MCF 10A (cell line): ENCODE data around the gene TBC1D30. TPM values are rescaled to one million over a fixed set of nuclear protein-coding genes. Genes with fewer than 3 reads are reported as not detected.

ENCODE experiments used
- BruUV-seq: library from RNA; stranded (reverse); fragments of 400-500 nt; replicated peaks from 2 replicates; lab custom pipeline; 2021; lab: Mats Ljungman, UMichigan
- CTCF ChIA-PET: fragments of 300-600 bp; sonication (Branson Sonifier 250); formaldehyde crosslinking; extraction: SDS; loops from one replicate; lab custom pipeline; 2021; ENCODE audit warnings: antibody characterized with exemption, inconsistent platforms; lab: Yijun Ruan, JAX
- POLR2A ChIA-PET: fragments of 300-600, 350-650 bp; sonication (Branson Sonifier 250); formaldehyde crosslinking; extraction: SDS; loops from one replicate; lab custom pipeline; 2020; ENCODE audit warnings: antibody characterized with exemption, inconsistent platforms; lab: Yijun Ruan, JAX
- DNase-seq: peaks from one replicate; pipeline ENCODE4 v3.0.0-alpha.2; 2018; ENCODE audit not compliant: unreplicated experiment
- H3K27ac Mint-ChIP-seq: one replicate; pipeline ENCODE4 v1.8.0; 2022; ENCODE audit warnings: mild to moderate bottlenecking, low read depth, mixed read lengths; ENCODE audit not compliant: unreplicated experiment
- H3K27me3 Mint-ChIP-seq: one replicate; pipeline ENCODE4 v1.8.0; 2022; ENCODE audit warnings: mixed read lengths; ENCODE audit not compliant: insufficient read depth, unreplicated experiment
- H3K36me3 Mint-ChIP-seq: one replicate; pipeline ENCODE4 v1.8.0; 2022; ENCODE audit warnings: mild to moderate bottlenecking, moderate library complexity, mixed read lengths; ENCODE audit not compliant: insufficient read depth, unreplicated experiment
- H3K4me1 Mint-ChIP-seq: one replicate; pipeline ENCODE4 v1.8.0; 2022; ENCODE audit warnings: mixed read lengths; ENCODE audit not compliant: insufficient read depth, unreplicated experiment
- H3K4me3 Mint-ChIP-seq: one replicate; pipeline ENCODE4 v1.8.0; 2022; ENCODE audit warnings: mild to moderate bottlenecking, moderate library complexity, mixed read lengths; ENCODE audit not compliant: unreplicated experiment
- H3K9me3 Mint-ChIP-seq: one replicate; pipeline ENCODE4 v1.8.0; 2022; ENCODE audit warnings: mixed read lengths; ENCODE audit not compliant: unreplicated experiment
- intact Hi-C: fragments of 100-400 bp; cut with micrococcal nuclease; formaldehyde crosslinking; loops from 2 replicates; pipeline ENCODE4 v1.14.1; 2022
- total RNA-seq: library from RNA; stranded (reverse); gene quantifications from 2 replicates; pipeline ENCODE4 v1.2.3, GENCODE V29; 2022
- TF ChIP-seq, protein P1 (sequence below): fragments of 200-600 bp; IDR thresholded peaks from one replicate; pipeline ENCODE4 v1.8.0; 2022; ENCODE audit warnings: antibody characterized with exemption, mild to moderate bottlenecking; ENCODE audit not compliant: unreplicated experiment

Gene TBC1D30
- total RNA-seq, 1 experiment from 2014 or later, result 9.4 TPM

DNA sequence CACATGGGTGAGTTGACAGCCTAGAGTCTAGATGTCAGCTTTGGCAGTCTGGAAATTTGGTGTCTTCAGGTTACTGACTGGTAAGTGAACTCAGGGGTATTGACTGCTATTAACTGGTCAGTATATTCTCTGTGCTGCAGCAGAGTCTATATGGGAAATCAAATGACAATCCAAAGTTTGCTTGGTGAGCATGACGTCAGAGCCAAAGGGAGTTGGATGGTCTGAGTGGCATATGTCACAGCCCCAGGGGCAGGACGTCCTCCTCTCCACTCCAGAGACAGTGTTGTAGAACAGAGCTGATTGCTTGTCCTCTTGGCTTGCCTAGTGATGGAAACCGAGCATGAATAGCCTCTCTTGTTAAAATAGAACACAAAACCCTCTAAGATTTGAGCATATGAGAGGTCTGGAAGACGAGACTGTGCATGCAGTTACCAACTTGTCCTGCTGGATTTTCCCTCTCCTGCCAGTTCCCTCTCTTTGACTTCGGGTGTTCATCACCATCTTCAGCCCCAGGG lies 3.3 kb upstream of the TBC1D30 start:
- ChIA-PET CTCF (interaction anchor here (0.5 to 5.5 kb wide), 6 partner anchors 20 to 324 kb away, joined by 3 to 37 read pairs (median 4); no protein-coding TSS in a partner anchor), POLR2A (no interaction called here)
- Mint-ChIP-seq H3K4me1 (peaks cover 14% of the 10 kb centered on the region), H3K27ac (no peak overlapping the region), H3K9me3 (no peaks in the 10 kb centered on the region), H3K4me3 (no peak overlapping the region), H3K36me3 (no peaks in the 10 kb centered on the region), H3K27me3 (no peaks in the 10 kb centered on the region)
- BruUV-seq, result no TSS peak
- intact Hi-C loops, result no loop called here
- TF ChIP-seq, protein P1, sequence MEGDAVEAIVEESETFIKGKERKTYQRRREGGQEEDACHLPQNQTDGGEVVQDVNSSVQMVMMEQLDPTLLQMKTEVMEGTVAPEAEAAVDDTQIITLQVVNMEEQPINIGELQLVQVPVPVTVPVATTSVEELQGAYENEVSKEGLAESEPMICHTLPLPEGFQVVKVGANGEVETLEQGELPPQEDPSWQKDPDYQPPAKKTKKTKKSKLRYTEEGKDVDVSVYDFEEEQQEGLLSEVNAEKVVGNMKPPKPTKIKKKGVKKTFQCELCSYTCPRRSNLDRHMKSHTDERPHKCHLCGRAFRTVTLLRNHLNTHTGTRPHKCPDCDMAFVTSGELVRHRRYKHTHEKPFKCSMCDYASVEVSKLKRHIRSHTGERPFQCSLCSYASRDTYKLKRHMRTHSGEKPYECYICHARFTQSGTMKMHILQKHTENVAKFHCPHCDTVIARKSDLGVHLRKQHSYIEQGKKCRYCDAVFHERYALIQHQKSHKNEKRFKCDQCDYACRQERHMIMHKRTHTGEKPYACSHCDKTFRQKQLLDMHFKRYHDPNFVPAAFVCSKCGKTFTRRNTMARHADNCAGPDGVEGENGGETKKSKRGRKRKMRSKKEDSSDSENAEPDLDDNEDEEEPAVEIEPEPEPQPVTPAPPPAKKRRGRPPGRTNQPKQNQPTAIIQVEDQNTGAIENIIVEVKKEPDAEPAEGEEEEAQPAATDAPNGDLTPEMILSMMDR, result no peak
- DNase-seq, result no peak

GRCh38 chr12:64824130-64824499 lies 332 bp upstream of the TBC1D30 start:
- H3K27me3 Mint-ChIP-seq, result no peaks in the 10 kb centered on the region
- H3K9me3 Mint-ChIP-seq, result no peaks in the 10 kb centered on the region

GRCh38 chr12:64825143-64826021 lies 935 bp downstream of the TBC1D30 start:
- peak overlapping the region; percentile 75 for H3K4me3 Mint-ChIP-seq
- H3K9me3 Mint-ChIP-seq, result no peaks in the 10 kb centered on the region
- no peak for DNase-seq
- no peak overlapping the region for H3K27ac Mint-ChIP-seq
- no TSS peak for BruUV-seq
- no peaks in the 10 kb centered on the region for H3K36me3 Mint-ChIP-seq
- intact Hi-C loops, result no loop called here
- H3K27me3 Mint-ChIP-seq, result no peaks in the 10 kb centered on the region
- ChIA-PET CTCF (interaction anchor here (0.6 to 1.4 kb wide), 5 partner anchors 10 to 50 kb away, joined by 3 to 5 read pairs (median 4); no protein-coding TSS in a partner anchor), POLR2A (no interaction called here)
- TF ChIP-seq, protein P1, result no peak
- no peaks in the 10 kb centered on the region for H3K4me1 Mint-ChIP-seq

More at GRCh38 chr12:64824130-64824499, 332 bp upstream of the TBC1D30 start:
- peak; percentile 10 for DNase-seq
- peak overlapping the region; percentile 75 for H3K4me3 Mint-ChIP-seq
- intact Hi-C loops, result no loop called here
- no peak overlapping the region for H3K27ac Mint-ChIP-seq
- no peaks in the 10 kb centered on the region for H3K36me3 Mint-ChIP-seq
- TF ChIP-seq, protein P1, result no peak
- POLR2A ChIA-PET, result interaction anchor here (0.6 kb wide), 1 partner anchor 375 kb away, joined by 3 read pairs; no protein-coding TSS in a partner anchor
- CTCF ChIA-PET, result interaction anchor here (0.7 to 1.1 kb wide), 2 partner anchors 23 to 67 kb away, joined by 3 read pairs; no protein-coding TSS in a partner anchor
- H3K4me1 Mint-ChIP-seq, result no peaks in the 10 kb centered on the region
- no TSS peak for BruUV-seq

- POLR2A ChIA-PET, result no interaction called here
- Mint-ChIP-seq H3K9me3 (no peaks in the 10 kb centered on the region), H3K4me1 (no peaks in the 10 kb centered on the region), H3K4me3 (no peak overlapping the region), H3K27me3 (no peaks in the 10 kb centered on the region), H3K27ac (no peak overlapping the region), H3K36me3 (no peaks in the 10 kb centered on the region)
- intact Hi-C loops, result no loop called here
- no TSS peak for BruUV-seq
- TF ChIP-seq, protein P1, result no peak
- DNase-seq, result no peak
- CTCF ChIA-PET, result interaction anchor here (0.7 to 1.2 kb wide), 2 partner anchors 24 kb away, joined by 4 to 5 read pairs; no protein-coding TSS in a partner anchor
Measured at GRCh38 chr12:64826234-64826633, 1.8 kb downstream of the TBC1D30 start.
